ENCODE measurements around the gene COL4A3.
"Not testable (repeated sequence)": the region's sequence is repeated elsewhere in the genome, so short reads cannot be mapped to it uniquely, and the experiment has no call there.

Gene COL4A3

GRCh38 chr2:227221120-227221519, 56.7 kb downstream of the COL4A3 start:
- FAIRE-seq (no peak), DNase-seq (ENCODE audit: insufficient read length) (no peak)

GRCh38 chr2:227222292-227222691, 57.9 kb downstream of the COL4A3 start:
- TF ChIP-seq POLR2A (IDR thresholded peaks at IDR 0.05; ENCODE audit: low read depth, low read length) = no peak
- TF ChIP-seq POLR2AphosphoS5 (IDR thresholded peaks at IDR 0.05; ENCODE audit: low read depth, low read length) = no peak
- TF ChIP-seq TAF1 (IDR thresholded peaks at IDR 0.05; ENCODE audit: borderline replicate concordance, low read depth, low read length) = no peak
- DNase-seq (ENCODE audit: insufficient read length) (no peak), FAIRE-seq (peak; percentile 75)

More at GRCh38 chr2:227221120-227221519, 56.7 kb downstream of the COL4A3 start:
- TF ChIP-seq POLR2A (IDR thresholded peaks at IDR 0.05; ENCODE audit: low read depth, low read length) (no peak), TAF1 (IDR thresholded peaks at IDR 0.05; ENCODE audit: borderline replicate concordance, low read depth, low read length) (no peak), POLR2AphosphoS5 (IDR thresholded peaks at IDR 0.05; ENCODE audit: low read depth, low read length) (no peak)

GRCh38 chr2:227225641-227226040, 61.2 kb downstream of the COL4A3 start:
- FAIRE-seq = not testable (repeated sequence)

GRCh38 chr2:227228061-227228667, 63.7 kb downstream of the COL4A3 start:
- FAIRE-seq (no peak), DNase-seq (ENCODE audit: insufficient read length) (no peak)
- TF ChIP-seq POLR2AphosphoS5 (IDR thresholded peaks at IDR 0.05; ENCODE audit: low read depth, low read length) (no peak), TAF1 (IDR thresholded peaks at IDR 0.05; ENCODE audit: borderline replicate concordance, low read depth, low read length) (no peak), POLR2A (IDR thresholded peaks at IDR 0.05; ENCODE audit: low read depth, low read length) (no peak)

More at GRCh38 chr2:227225641-227226040, 61.2 kb downstream of the COL4A3 start:
- not testable (repeated sequence) for DNase-seq (ENCODE audit: insufficient read length)

- FAIRE-seq (no peak), DNase-seq (ENCODE audit: insufficient read length) (no peak)
- TF ChIP-seq TAF1 (IDR thresholded peaks at IDR 0.05; ENCODE audit: borderline replicate concordance, low read depth, low read length) (no peak), POLR2AphosphoS5 (IDR thresholded peaks at IDR 0.05; ENCODE audit: low read depth, low read length) (no peak)
Measured at GRCh38 chr2:227230151-227230550, 65.7 kb downstream of the COL4A3 start.

- no peak for DNase-seq (ENCODE audit: insufficient read length)
- no peak for FAIRE-seq
- TF ChIP-seq POLR2AphosphoS5 (IDR thresholded peaks at IDR 0.05; ENCODE audit: low read depth, low read length) (no peak), POLR2A (IDR thresholded peaks at IDR 0.05; ENCODE audit: low read depth, low read length) (no peak)
Measured at GRCh38 chr2:227234429-227234828, 70.0 kb downstream of the COL4A3 start.

GRCh38 chr2:227237786-227238185, 73.4 kb downstream of the COL4A3 start:
- DNase-seq (ENCODE audit: insufficient read length) (no peak), FAIRE-seq (no peak)
- no peak for TF ChIP-seq TAF1 (IDR thresholded peaks at IDR 0.05; ENCODE audit: borderline replicate concordance, low read depth, low read length)
- TF ChIP-seq POLR2A (IDR thresholded peaks at IDR 0.05; ENCODE audit: low read depth, low read length) = no peak
- no peak for TF ChIP-seq POLR2AphosphoS5 (IDR thresholded peaks at IDR 0.05; ENCODE audit: low read depth, low read length)

- no peak for TF ChIP-seq POLR2A (IDR thresholded peaks at IDR 0.05; ENCODE audit: low read depth, low read length)
- TF ChIP-seq TAF1 (IDR thresholded peaks at IDR 0.05; ENCODE audit: borderline replicate concordance, low read depth, low read length) = no peak
- TF ChIP-seq POLR2AphosphoS5 (IDR thresholded peaks at IDR 0.05; ENCODE audit: low read depth, low read length) = no peak
- FAIRE-seq (peak; percentile 95), DNase-seq (ENCODE audit: insufficient read length) (no peak)
Measured at GRCh38 chr2:227238238-227239237, 74.1 kb downstream of the COL4A3 start.

GRCh38 chr2:227241005-227241404, 76.6 kb downstream of the COL4A3 start:
- no peak for DNase-seq (ENCODE audit: insufficient read length)
- FAIRE-seq = no peak
- TF ChIP-seq TAF1 (IDR thresholded peaks at IDR 0.05; ENCODE audit: borderline replicate concordance, low read depth, low read length) (no peak), POLR2AphosphoS5 (IDR thresholded peaks at IDR 0.05; ENCODE audit: low read depth, low read length) (no peak), POLR2A (IDR thresholded peaks at IDR 0.05; ENCODE audit: low read depth, low read length) (no peak)

GRCh38 chr2:227248876-227249275, 84.5 kb downstream of the COL4A3 start:
- DNase-seq (ENCODE audit: insufficient read length) = no peak
- TF ChIP-seq POLR2A (IDR thresholded peaks at IDR 0.05; ENCODE audit: low read depth, low read length) (no peak), TAF1 (IDR thresholded peaks at IDR 0.05; ENCODE audit: borderline replicate concordance, low read depth, low read length) (no peak), POLR2AphosphoS5 (IDR thresholded peaks at IDR 0.05; ENCODE audit: low read depth, low read length) (no peak)
- no peak for FAIRE-seq

GRCh38 chr2:227252831-227253230, 88.4 kb downstream of the COL4A3 start:
- FAIRE-seq = no peak
- TF ChIP-seq POLR2A (IDR thresholded peaks at IDR 0.05; ENCODE audit: low read depth, low read length) (no peak), POLR2AphosphoS5 (IDR thresholded peaks at IDR 0.05; ENCODE audit: low read depth, low read length) (no peak), TAF1 (IDR thresholded peaks at IDR 0.05; ENCODE audit: borderline replicate concordance, low read depth, low read length) (no peak)

GRCh38 chr2:227256605-227257004, 92.2 kb downstream of the COL4A3 start:
- FAIRE-seq (no peak), DNase-seq (ENCODE audit: insufficient read length) (no peak)
- no peak for TF ChIP-seq TAF1 (IDR thresholded peaks at IDR 0.05; ENCODE audit: borderline replicate concordance, low read depth, low read length)

More at GRCh38 chr2:227252831-227253230, 88.4 kb downstream of the COL4A3 start:
- no peak for DNase-seq (ENCODE audit: insufficient read length)
